HUDEP-2 (cell line): ENCODE data around the gene MTHFSD.

Experiments
- DNase-seq, 76 experiments: peaks; one replicate each; lab custom pipeline; 2025; ENCODE audit not compliant: unreplicated experiment in 76 of 76; lab: John Stamatoyannopoulos, UW

The MTHFSD gene

GRCh38 chr16:86515777-86516622, 39.0 kb downstream of the MTHFSD start:
- no peak for DNase-seq

GRCh38 chr16:86515413-86515776, 39.6 kb downstream of the MTHFSD start:
- DNase-seq: no peak

GRCh38 chr16:86514481-86515376, 40.3 kb downstream of the MTHFSD start:
- no peak for DNase-seq

- DNase-seq: no peak
These were observed 41.4 kb downstream of the MTHFSD start for GRCh38 chr16:86513471-86514277.

GRCh38 chr16:86512860-86513470, 42.1 kb downstream of the MTHFSD start:
- no peak for DNase-seq

- no peak for DNase-seq
These were observed 42.7 kb downstream of the MTHFSD start for GRCh38 chr16:86512301-86512859.

- no peak for DNase-seq
These were observed 43.5 kb downstream of the MTHFSD start for GRCh38 chr16:86511317-86512161.

GRCh38 chr16:86510465-86511261, 44.4 kb downstream of the MTHFSD start, which contains the start of gene FOXF1:
FOXF1 (plus strand) TSS chr16:86510527; CDS start chr16:86510570, 43 bp downstream.
- DNase-seq: no peak

- no peak for DNase-seq
These were observed 45.1 kb downstream of the MTHFSD start for GRCh38 chr16:86509759-86510464.

GRCh38 chr16:86508947-86509758, 45.9 kb downstream of the MTHFSD start:
- no peak for DNase-seq

GRCh38 chr16:86508028-86508946, 46.7 kb downstream of the MTHFSD start:
- DNase-seq: no peak

GRCh38 chr16:86507173-86508027, 47.6 kb downstream of the MTHFSD start:
- DNase-seq: no peak

GRCh38 chr16:86505899-86506864, 48.9 kb downstream of the MTHFSD start:
- no peak for DNase-seq
